Glomerular visceral epithelial cell (primary cell): Measurements from ENCODE around the gene MUC2.

Experiments used
- DNase-seq: peaks from one replicate; pipeline ENCODE4 v3.0.0-alpha.2; 2016; ENCODE audit errors: extremely low spot score

The MUC2 gene

GRCh38 chr11:1072116-1072820 is 2.4 kb upstream of the MUC2 start:
- DNase-seq, result peak; percentile 81

- DNase-seq, result no peak
Measured at GRCh38 chr11:1072821-1073231, 1.8 kb upstream of the MUC2 start.

- DNase-seq, result peak; percentile 64
Measured at GRCh38 chr11:1073261-1073724, 1.4 kb upstream of the MUC2 start.

GRCh38 chr11:1073851-1074243 is 827 bp upstream of the MUC2 start:
- no peak for DNase-seq

GRCh38 chr11:1075341-1075911 is 752 bp downstream of the MUC2 start:
- DNase-seq, result no peak

- no peak for DNase-seq
Measured at GRCh38 chr11:1076061-1076665, 1.5 kb downstream of the MUC2 start.

- DNase-seq, result no peak
Measured at GRCh38 chr11:1077033-1077416, 2.4 kb downstream of the MUC2 start.

- no peak for DNase-seq
Measured at GRCh38 chr11:1077417-1078119, 2.9 kb downstream of the MUC2 start.

- no peak for DNase-seq
Measured at GRCh38 chr11:1078191-1078601, 3.5 kb downstream of the MUC2 start.

- no peak for DNase-seq
Measured at GRCh38 chr11:1081601-1082311, 7.1 kb downstream of the MUC2 start.

GRCh38 chr11:1082346-1082727 is 7.7 kb downstream of the MUC2 start:
- DNase-seq, result no peak

GRCh38 chr11:1082728-1083620 is 8.3 kb downstream of the MUC2 start:
- no peak for DNase-seq

- no peak for DNase-seq
Measured at GRCh38 chr11:1083621-1084551, 9.2 kb downstream of the MUC2 start.

- no peak for DNase-seq
Measured at GRCh38 chr11:1084561-1085439, 10.1 kb downstream of the MUC2 start.

- no peak for DNase-seq
Measured at GRCh38 chr11:1085440-1086170, 10.9 kb downstream of the MUC2 start.

GRCh38 chr11:1086171-1087102 is 11.8 kb downstream of the MUC2 start:
- no peak for DNase-seq
